Heart right ventricle (tissue), 16 donors: ENCODE measurements around the gene CIBAR2. TPM values are rescaled to one million over a fixed set of nuclear protein-coding genes. Genes with fewer than 3 reads are reported as not detected.

Experiments
- ATAC-seq, 8 donors: fragments of 200-7000 bp; cut with Tn5 transposase; one replicate each; pipeline ENCODE4 v1.9.1; 2020; ENCODE audit warnings: mild to moderate bottlenecking in 8 of 8, moderate library complexity in 8 of 8, moderate number of reproducible peaks in 1 of 8
- DNase-seq, 2 donors: peaks; one replicate each; pipeline ENCODE4 v3.0.0-alpha.2; 2020
- H3K27ac ChIP-seq, 10 donors: fragments of 200-600 bp; sonication (generic) in 2 of 10; one replicate each; pipeline versions ENCODE4 v1.5.0 to v1.8.0; 2020 to 2022; ENCODE audit warnings: mild to moderate bottlenecking in 3 of 10
- H3K27me3 ChIP-seq, 7 donors: fragments of 200-600 bp; one replicate each; pipeline ENCODE4 v1.8.0; 2021 to 2022; ENCODE audit warnings: mild to moderate bottlenecking in 2 of 7
- H3K36me3 ChIP-seq, 9 donors: fragments of 200-600 bp; sonication (generic) in 1 of 9; one replicate each; pipeline versions ENCODE4 v1.5.0 to v1.8.0; 2020 to 2022; ENCODE audit warnings: mild to moderate bottlenecking in 2 of 9
- H3K4me1 ChIP-seq, 9 donors: fragments of 200-600 bp; sonication (generic) in 1 of 9; one replicate each; pipeline versions ENCODE4 v1.5.0 to v1.8.0; 2020 to 2022; ENCODE audit warnings: mild to moderate bottlenecking in 4 of 9
- H3K4me3 ChIP-seq, 10 donors: fragments of 200-600 bp; sonication (generic) in 2 of 10; one replicate each; pipeline versions ENCODE4 v1.5.0 to v1.8.0; 2020 to 2022; ENCODE audit warnings: mild to moderate bottlenecking in 7 of 10, moderate library complexity in 2 of 10
- H3K9me3 ChIP-seq, 11 donors: fragments of 200-600 bp in 10 of 11; sonication (generic) in 2 of 11; one replicate each; pipeline versions ENCODE4 v1.5.0 to v1.8.0; 2013 to 2022; ENCODE audit warnings: mild to moderate bottlenecking in 2 of 11, control low read depth in 1 of 11, moderate library complexity in 1 of 11
- CTCF ChIP-seq, 9 donors: fragments of 200-600 bp; sonication (generic) in 2 of 9; IDR thresholded peaks; one replicate each; pipeline versions ENCODE4 v1.5.0 to v1.8.0; 2021 to 2022; ENCODE audit warnings: antibody characterized with exemption in 9 of 9, mild to moderate bottlenecking in 5 of 9, moderate library complexity in 1 of 9
- WGBS, 2 donors: extraction: QIAGEN DNeasy Blood & Tissue Kit; methylation state at CpG; one replicate each; pipeline ENCODE4 v1.1.7; 2013; ENCODE audit warnings: inconsistent platforms in 1 of 2; 5-methylcytosine and 5-hydroxymethylcytosine counted together
- intact Hi-C, 10 donors: fragments of 100-400 bp; cut with DNase I; formaldehyde crosslinking; loops; one replicate each; pipeline versions ENCODE4 v1.11.1 to v1.14.2; 2022
- long read RNA-seq, 3 donors: library from polyadenylated mRNA; unstranded; transcript quantifications; one replicate each; pipeline ENCODE4 v2.0.0, GENCODE V29; 2020 to 2021
- polyA plus RNA-seq, 2 donors: library from polyadenylated mRNA; stranded (reverse); fragments of 200-250 nt; gene quantifications; one replicate each; pipeline ENCODE4 v1.2.3, GENCODE V29; 2013
- total RNA-seq, 10 donors: library from RNA; stranded (reverse); fragmentation: NEBNext Ultra II Directional in 3 of 10; extraction: Animal tissue kit (Norgen Biotek cat#: 25700) in 3 of 10; gene quantifications; one replicate each; pipeline versions ENCODE4 v1.2.1 to v1.2.4, GENCODE V29; 2021 to 2023
- donor health status: Arrhythmogenic right ventricular cardiomyopathy.
- donor health status: ischemic (EF 13 %, LVEDD 7.1; RV severe dilation, severe dysfunction).
- donor health status: healthy with polysubstance abuse.
- donor health status: DM: no; HTN: yes; CAD: no.
- donor health status: DM: no; HTN: no; CAD: no.
- donor health status: ischemic (EF 25% LVEDD 6.9; RV normal size, moderate dysfunction).
- donor health status: ischemic (EF 25% LVEDD 5.7; RV mildly dilated, moderate dysfunction).
- donor health status: healthy.
- donor health status: DM: yes; HTN: yes; CAD: no.
- donor health status: Ischemic cardiomyopathy.
- donor health status: ischemic (EF 35%, LVEDD 5.7; RV mildly dilated, moderate dysfunction).
- donor health status: nonischemic (EF 11% LVEDD 7.7; RV severe dilation, severe dysfunction).
- donor health status: DM: yes; HTN: yes; CAD: no.
- donor health status: PGD.
- donor health status: ischemic (EF 29% LVEDD 5.4; RV normal size, mild dysfunction).
- donor health status: nonischemic (EF 23%, LVEDD 6.1; RV moderate dilation, normal function).

CIBAR2 gene
- not detected for total RNA-seq
- not detected for polyA plus RNA-seq
- long read RNA-seq, donor 1 = 0 reads
- long read RNA-seq, donor 2 = 0 reads
- long read RNA-seq, donor 3 = 0 reads

DNA sequence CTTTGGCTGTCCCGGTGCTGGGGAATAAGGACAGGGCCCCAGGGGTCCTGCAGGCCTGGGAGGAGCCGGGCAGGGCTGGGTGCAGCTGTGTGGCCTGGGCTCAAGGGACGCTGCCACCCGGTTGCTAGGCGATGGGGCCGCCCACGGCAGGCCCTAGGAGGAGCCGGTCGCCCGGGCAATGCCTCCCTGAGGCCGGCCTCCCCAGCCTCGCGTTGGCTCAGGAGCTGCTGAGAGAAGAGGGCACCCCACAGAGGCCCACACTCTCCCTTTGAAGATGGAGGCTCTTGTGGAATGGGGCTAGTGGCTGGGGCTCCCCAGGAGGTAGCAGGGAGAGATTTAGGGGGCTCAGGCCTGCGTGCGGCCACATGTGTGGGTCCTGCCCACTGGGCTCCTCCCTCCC, at the start of gene CIBAR2:
CIBAR2 (minus strand) TSS at position 109 of the 400 bp plus-strand sequence. CDS start 120 bp downstream, outside the sequence.
- DNase-seq (no peak), ATAC-seq (no peak)
- no peak for TF ChIP-seq CTCF (IDR thresholded peaks at IDR 0.05)
- intact Hi-C loops = loop anchor here in 6 of 10 donors (10.0 kb wide), 4 partner anchors 112 to 602 kb away; no protein-coding TSS in a partner anchor
- Histone ChIP-seq H3K27me3 (peaks cover 0 to 3% (median 0%) of the 10 kb centered on the region in 7 donors), H3K4me3 (no peak within 1 kb of the TSS), H3K27ac (no peak within 1 kb of the TSS), H3K9me3 (no peaks in the 10 kb centered on the region), H3K4me1 (peaks cover 0 to 10% (median 5%) of the 10 kb centered on the region in 9 donors), H3K36me3 (no peaks in the 10 kb centered on the region)
- WGBS, 2 donors = 80 to 86% methylated on average over 15 of the region's 15 CpGs

DNA sequence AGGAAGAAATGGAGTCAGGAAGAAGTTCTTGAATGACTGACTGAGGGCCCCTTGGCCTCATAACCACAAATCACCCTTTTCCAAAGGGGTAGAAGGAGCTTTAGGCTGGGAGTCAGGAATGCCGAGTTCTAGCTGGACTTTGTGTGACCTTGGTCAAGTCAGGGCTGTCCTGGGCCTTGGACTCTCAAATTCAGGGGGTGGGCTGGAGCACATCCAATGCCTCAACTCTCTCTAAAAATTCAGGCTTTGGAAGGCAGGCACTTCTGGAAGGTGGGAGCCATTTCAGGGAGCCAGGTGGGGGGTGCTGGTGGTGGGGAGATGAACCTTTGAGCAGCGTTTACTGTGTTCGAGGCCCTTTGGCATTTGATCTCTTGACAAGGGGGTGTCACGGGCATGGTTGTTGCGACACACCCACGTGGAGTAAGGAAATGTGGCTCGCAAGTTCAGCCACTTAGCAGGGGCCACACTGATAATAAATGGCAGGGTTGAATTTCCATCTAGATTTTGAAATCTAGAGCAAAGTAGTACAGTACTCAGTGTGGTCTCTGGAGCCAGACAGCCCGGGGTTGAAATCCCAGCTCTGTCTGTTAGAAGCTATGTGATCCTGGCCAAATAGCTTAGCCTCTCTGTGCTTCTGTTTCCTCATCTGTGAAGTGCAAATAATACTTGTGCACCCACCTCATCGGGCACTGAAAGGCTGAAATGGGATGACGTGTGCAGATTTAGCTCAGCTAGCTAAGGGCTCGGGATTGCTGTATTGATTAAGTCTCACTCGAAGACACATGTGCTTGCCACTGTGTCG, 47.1 kb upstream of the CIBAR2 start:
- no peaks in the 10 kb centered on the region for H3K36me3 ChIP-seq
- intact Hi-C loops = no loop called here
- no peak overlapping the region for H3K27ac ChIP-seq
- no peaks in the 10 kb centered on the region for H3K9me3 ChIP-seq
- ATAC-seq (no peak), DNase-seq (no peak)
- H3K4me3 ChIP-seq = no peak overlapping the region
- H3K4me1 ChIP-seq = peaks cover 3 to 68% (median 41%) of the 10 kb centered on the region in 9 donors
- H3K27me3 ChIP-seq = no peaks in the 10 kb centered on the region
- WGBS, 2 donors = 88 to 95% methylated on average over 13 of the region's 13 CpGs
- no peak for TF ChIP-seq CTCF (IDR thresholded peaks at IDR 0.05)

DNA sequence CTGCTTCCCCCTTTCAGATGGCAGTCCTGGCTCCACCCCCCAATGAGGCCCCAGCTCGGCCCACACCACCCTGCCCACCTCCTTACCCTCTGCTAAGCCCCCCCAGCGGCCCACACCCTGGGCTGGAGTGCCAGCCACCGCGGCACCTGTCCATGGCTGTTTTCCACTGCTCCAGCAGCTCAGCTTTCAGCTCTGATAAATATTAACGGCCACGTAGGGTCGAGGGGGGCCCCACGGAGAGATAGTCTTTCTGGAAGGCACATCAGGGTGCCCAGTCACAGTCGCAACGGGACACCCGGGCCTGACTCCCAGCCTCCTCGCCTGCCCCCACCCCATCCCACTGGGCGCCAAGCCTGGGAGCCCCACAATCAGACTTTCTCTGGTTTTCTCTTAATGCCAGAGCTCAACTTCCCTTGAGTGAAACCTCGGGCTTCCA, 46.5 kb upstream of the CIBAR2 start:
- peaks cover 3 to 73% (median 44%) of the 10 kb centered on the region in 9 donors for H3K4me1 ChIP-seq
- H3K36me3 ChIP-seq = no peaks in the 10 kb centered on the region
- 69 to 72% methylated on average over 14 of the region's 14 CpGs for WGBS, 2 donors
- no peaks in the 10 kb centered on the region for H3K9me3 ChIP-seq
- H3K27me3 ChIP-seq = no peaks in the 10 kb centered on the region
- intact Hi-C loops = no loop called here
- TF ChIP-seq CTCF (IDR thresholded peaks at IDR 0.05) = no peak
- peak overlapping the region in 1 of 10 donors; percentile 25 for H3K27ac ChIP-seq
- no peak for ATAC-seq
- H3K4me3 ChIP-seq = no peak overlapping the region
- DNase-seq = no peak

GRCh38 chr16:85157813-85158742, 45.8 kb upstream of the CIBAR2 start:
- TF ChIP-seq CTCF (IDR thresholded peaks at IDR 0.05) = no peak
- 55 to 59% methylated on average over 19 of the region's 19 CpGs for WGBS, 2 donors
- no peaks in the 10 kb centered on the region for H3K9me3 ChIP-seq
- no peaks in the 10 kb centered on the region for H3K36me3 ChIP-seq
- peak overlapping the region in 4 of 10 donors; percentile 11 to 26 (median 20) for H3K4me3 ChIP-seq
- peak in 5 of 8 donors; percentile 25 to 51 (median 31) for ATAC-seq
- no peaks in the 10 kb centered on the region for H3K27me3 ChIP-seq
- peak overlapping the region in 9 of 10 donors; percentile 23 to 75 (median 57) for H3K27ac ChIP-seq
- peak in 1 of 2 donors; percentile 11 for DNase-seq
- intact Hi-C loops = no loop called here
- peaks cover 3 to 76% (median 48%) of the 10 kb centered on the region in 9 donors for H3K4me1 ChIP-seq
